NCI-H146 treated with DMSO at 0.1 percent for 48 hours (cell line): ENCODE measurements around the gene RAB11FIP4.

Experiments used
- DNase-seq: peaks from one replicate; lab custom pipeline; 2025; ENCODE audit not compliant: unreplicated experiment; lab: John Stamatoyannopoulos, UW

RAB11FIP4 gene

GRCh38 chr17:31481783-31482081 is 90.3 kb downstream of the RAB11FIP4 start:
- DNase-seq: no peak

GRCh38 chr17:31484821-31485220 is 93.3 kb downstream of the RAB11FIP4 start:
- no peak for DNase-seq

- DNase-seq: no peak
Observed at GRCh38 chr17:31486351-31487062, 95.0 kb downstream of the RAB11FIP4 start.

GRCh38 chr17:31487063-31487647 is 95.7 kb downstream of the RAB11FIP4 start:
- no peak for DNase-seq

DNA sequence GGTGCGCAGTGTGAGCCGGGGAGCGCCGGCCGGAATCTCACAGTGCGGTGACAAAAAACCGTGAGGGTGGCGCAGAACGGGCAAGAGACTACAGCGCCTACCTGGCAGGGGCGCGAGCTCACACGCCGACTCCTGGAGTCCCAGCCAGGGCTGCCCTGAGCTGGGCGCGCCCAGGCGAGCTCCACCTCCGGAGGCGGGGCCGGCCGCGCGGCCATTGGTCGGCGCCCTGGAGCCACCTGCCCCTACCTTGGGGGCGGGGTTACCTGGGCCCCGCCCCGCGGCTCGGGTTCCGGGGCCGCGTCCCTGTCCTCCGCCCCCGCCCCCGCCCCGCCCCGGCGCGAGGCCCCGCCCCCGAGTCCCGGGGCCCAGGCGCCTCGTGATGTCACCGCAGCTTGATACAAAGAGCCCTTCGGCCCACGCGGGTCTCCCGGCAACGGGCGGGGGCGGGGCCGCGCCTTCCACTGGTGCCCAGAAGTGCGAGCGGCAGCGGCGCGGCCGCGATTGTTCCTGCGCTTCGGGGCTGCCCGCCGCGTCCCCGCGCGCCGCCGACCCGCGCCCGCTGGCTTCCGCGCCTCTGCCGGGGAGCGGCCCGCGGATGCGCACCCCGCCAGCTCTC is 96.3 kb downstream of the RAB11FIP4 start:
- peak; percentile 86 for DNase-seq

GRCh38 chr17:31488264-31488981 is 96.9 kb downstream of the RAB11FIP4 start:
- peak; percentile 40 for DNase-seq

GRCh38 chr17:31488982-31489294 is 97.5 kb downstream of the RAB11FIP4 start:
- DNase-seq: no peak

GRCh38 chr17:31489295-31490018 is 98.0 kb downstream of the RAB11FIP4 start:
- peak; percentile 38 for DNase-seq

GRCh38 chr17:31490019-31490650 is 98.7 kb downstream of the RAB11FIP4 start:
- no peak for DNase-seq

GRCh38 chr17:31490671-31491375 is 99.3 kb downstream of the RAB11FIP4 start:
- DNase-seq: no peak

- no peak for DNase-seq
Observed at GRCh38 chr17:31491376-31492131, 100.1 kb downstream of the RAB11FIP4 start.

DNA sequence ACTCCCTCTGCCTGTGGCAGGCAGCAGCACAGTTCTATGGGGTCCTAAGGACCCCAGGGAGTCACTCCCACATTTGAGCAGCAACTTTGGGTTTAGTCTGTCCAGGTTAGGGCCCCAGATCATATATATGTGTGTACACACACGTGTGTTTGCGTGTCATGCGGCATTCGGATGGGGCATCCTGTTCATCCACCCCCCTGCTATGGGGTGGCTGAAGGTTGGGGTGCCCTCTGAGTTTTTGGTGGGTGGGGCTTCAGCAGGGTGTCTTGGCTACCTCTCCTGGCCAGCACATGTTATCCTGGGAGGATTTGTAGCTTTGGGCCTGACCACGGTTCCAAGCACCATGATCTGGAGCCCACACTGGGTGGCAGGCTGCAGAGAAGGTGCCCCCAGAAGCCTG is 100.7 kb downstream of the RAB11FIP4 start:
- no peak for DNase-seq

- DNase-seq: no peak
Observed at GRCh38 chr17:31492880-31493655, 101.6 kb downstream of the RAB11FIP4 start.

DNA sequence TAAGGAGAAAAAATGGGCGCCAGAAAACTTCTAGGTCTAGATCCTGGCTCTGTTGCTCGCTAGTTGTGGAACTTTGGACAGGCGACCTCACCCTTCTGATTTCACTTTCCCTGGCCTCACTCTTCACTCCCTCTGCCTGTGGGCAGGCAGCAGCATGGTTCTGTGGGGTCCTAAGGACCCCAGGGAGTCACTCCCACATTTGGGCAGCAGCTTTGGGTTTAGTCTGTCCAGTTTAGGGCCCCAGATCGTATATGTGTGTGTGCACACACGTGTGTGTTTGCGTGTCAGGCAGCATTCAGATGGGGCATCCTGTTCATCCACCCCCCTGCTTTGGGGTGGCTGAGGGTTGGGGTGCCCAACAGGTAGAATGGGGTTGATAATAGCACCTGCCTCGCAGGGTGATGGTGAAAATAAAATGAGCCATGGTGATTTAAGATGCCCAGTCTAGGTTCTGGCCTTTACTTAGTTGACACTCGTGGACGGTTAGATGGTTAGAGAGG is 102.2 kb downstream of the RAB11FIP4 start:
- no peak for DNase-seq

GRCh38 chr17:31494259-31495021 is 103.0 kb downstream of the RAB11FIP4 start:
- DNase-seq: no peak

DNA sequence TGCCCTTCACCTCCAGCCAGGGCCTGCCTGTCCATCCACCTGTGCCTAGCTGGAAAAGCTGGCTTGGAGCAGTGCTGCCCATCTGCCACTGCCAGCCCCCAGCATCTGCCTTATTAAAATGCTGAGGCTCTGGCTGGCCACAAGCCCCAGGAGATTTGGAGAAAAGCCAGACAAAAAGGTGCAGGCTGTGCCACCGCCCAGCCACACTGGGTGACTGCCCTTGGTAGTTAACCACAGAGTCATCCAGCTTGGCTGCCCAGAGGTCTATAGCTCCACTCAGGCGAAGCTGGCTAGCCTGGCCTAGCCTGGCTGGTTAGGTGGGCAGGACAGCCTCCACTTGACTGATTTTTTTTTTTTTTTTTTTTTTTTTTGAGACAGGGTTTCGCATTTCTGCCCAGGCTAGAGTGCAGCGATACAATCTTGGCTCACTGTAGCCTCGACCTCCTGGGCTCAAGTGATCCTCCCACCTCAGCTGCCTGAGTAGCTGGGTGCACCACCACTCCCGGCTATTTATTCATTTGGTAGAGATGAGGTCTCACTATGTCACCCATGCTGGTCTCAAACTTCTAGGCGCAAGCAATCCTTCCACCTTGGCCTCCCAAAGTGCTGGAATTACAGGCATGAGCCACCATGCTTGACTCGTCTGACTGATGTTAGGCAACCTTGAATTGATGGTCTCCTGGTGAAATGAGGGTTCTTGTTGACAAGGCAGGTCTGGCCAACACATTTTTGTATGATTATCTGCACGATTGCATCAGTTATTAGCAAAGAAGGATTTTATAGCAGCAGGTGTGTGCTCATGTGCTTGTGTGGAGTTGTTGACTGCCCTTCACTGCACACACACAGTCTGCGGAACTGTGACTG is 103.8 kb downstream of the RAB11FIP4 start:
- no peak for DNase-seq

GRCh38 chr17:31496097-31496496 is 104.6 kb downstream of the RAB11FIP4 start:
- no peak for DNase-seq
